ENCODE measurements around the gene CRAT. TPM values are rescaled to one million over a fixed set of nuclear protein-coding genes. Genes with fewer than 3 reads are reported as not detected.
A peak's percentile ranks its signal among the peaks of the same experiment; 100 is the strongest.

Gene CRAT
- total and polyA plus RNA-seq, 8 donors = 16.8 to 33.2 (median 25.7) TPM

DNA sequence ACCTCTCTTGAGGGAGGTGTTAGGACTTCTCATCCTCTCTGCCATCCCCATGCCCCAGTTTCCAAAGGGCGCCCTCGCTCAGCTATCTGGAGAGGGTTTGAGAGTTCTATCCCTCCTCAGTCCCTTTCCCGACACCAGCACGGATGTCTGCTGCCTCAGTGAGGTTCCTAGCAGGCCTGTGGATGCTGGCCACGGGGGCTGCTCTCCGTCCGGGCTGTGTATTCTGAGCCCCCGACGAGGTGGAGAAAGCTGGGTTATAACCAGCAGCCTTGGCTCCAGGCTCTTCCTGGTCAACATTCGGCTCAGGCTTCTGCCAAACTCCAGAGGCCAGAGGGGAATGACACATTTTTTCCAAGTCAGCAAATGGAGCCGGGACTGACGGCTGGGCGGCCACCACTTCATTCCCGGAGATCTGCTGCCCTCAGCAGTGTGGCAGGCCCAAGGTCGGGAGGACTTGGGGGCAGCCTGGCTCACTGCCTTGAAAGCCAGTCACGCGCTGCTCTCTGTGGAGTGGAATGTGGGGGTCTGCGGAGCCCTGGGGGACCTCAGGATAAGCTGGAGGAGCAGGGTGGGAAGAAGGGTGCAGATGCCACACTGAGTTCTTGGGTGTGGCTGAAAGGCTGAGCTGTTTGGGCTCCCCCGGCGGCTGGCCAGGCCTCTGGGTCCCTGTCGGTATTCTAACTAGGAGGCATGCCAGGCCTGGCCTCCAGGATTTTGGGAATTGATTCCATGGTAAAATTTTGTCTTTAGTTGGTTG lies 28.1 kb upstream of the CRAT start:
- H3K4me3 ChIP-seq = peak overlapping the region in 1 of 2 donors; percentile 50

DNA sequence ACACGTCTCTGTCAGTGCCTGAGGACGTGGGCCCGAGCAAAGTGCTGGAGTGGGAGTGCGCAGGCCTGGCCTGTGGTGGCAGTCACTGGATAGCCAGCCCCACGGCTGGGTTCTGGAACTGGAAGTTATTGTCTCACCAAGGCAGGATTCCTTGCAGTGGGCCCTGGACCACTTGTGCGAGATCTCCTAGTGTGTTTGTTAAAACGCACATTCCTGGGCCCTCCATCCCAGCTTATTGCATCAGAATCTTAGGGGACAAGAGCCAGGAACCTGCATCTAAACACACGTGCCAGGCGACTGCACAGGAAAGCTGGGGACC lies 27.5 kb upstream of the CRAT start:
- no peak overlapping the region for H3K4me3 ChIP-seq
- peaks cover 46 to 59% of the 10 kb centered on the region in 2 donors for H3K4me1 ChIP-seq
- no peak for TF ChIP-seq CTCF (IDR thresholded peaks at IDR 0.05)
- DNase-seq = no peak
- no peak for ATAC-seq
- peaks cover 0 to 62% of the 10 kb centered on the region in 2 donors for H3K36me3 ChIP-seq
- H3K27ac ChIP-seq = peak overlapping the region; percentile 99 to 100
- no peaks in the 10 kb centered on the region for H3K27me3 ChIP-seq
- intact Hi-C loops (cut with DNase I) = loop anchor here in 1 of 2 donors (5.0 kb wide), 1 partner anchor 474 kb away; no protein-coding TSS in a partner anchor
- H3K9me3 ChIP-seq = no peaks in the 10 kb centered on the region

More for the DNA sequence above, 28.1 kb upstream of the CRAT start:
- Histone ChIP-seq H3K9me3 (no peaks in the 10 kb centered on the region), H3K4me1 (peaks cover 52 to 64% of the 10 kb centered on the region in 2 donors), H3K36me3 (peaks cover 0 to 62% of the 10 kb centered on the region in 2 donors), H3K27ac (peak overlapping the region; percentile 99 to 100), H3K27me3 (no peaks in the 10 kb centered on the region)
- intact Hi-C loops (cut with DNase I) = loop anchor here in 1 of 2 donors (5.0 kb wide), 1 partner anchor 474 kb away; no protein-coding TSS in a partner anchor
- TF ChIP-seq CTCF (IDR thresholded peaks at IDR 0.05) = no peak
- ATAC-seq (no peak), DNase-seq (peak in 2 of 4 donors; percentile 45 to 59)

GRCh38 chr9:129137292-129138143 lies 26.9 kb upstream of the CRAT start:
- intact Hi-C loops (cut with DNase I) = loop anchor here in 1 of 2 donors (5.0 kb wide), 1 partner anchor 475 kb away; no protein-coding TSS in a partner anchor
- peak overlapping the region; percentile 99 to 100 for H3K27ac ChIP-seq
- H3K27me3 ChIP-seq = no peaks in the 10 kb centered on the region
- no peaks in the 10 kb centered on the region for H3K9me3 ChIP-seq
- DNase-seq (no peak), ATAC-seq (no peak)
- no peak overlapping the region for H3K4me3 ChIP-seq
- TF ChIP-seq CTCF (IDR thresholded peaks at IDR 0.05) = no peak
- H3K36me3 ChIP-seq = peaks cover 0 to 62% of the 10 kb centered on the region in 2 donors
- H3K4me1 ChIP-seq = peaks cover 40 to 53% of the 10 kb centered on the region in 2 donors

DNA sequence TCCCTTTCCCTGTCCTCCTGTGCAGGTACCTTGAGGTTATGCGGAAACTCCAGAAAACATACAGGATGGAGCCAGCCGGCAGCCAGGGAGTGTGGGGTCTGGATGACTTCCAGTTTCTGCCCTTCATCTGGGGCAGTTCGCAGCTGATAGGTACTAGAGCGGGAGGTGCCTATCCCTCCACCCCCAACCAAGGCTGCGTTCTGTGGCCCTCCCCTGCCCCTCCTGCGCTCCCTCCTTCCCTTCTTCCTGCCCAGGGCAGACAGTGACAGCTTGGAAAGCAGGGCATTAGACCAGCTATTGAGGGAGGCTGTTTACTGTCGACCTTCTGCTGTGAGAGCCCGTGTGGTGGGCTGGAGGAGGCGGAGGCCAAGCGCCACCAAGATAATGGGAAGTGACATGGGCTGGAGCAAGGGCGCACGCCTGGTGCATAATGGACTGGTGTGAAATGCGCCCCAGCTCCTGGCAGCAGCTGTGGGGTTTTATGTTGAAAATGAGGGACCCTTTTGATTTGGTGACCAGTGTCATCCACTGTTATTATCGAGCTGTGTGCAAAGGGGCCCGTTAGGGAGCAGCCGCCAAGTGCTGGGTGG lies 25.9 kb upstream of the CRAT start:
- H3K36me3 ChIP-seq = peaks cover 0 to 66% of the 10 kb centered on the region in 2 donors
- no peaks in the 10 kb centered on the region for H3K9me3 ChIP-seq
- intact Hi-C loops (cut with DNase I) = loop anchor here in 1 of 2 donors (5.0 kb wide), 1 partner anchor 476 kb away; no protein-coding TSS in a partner anchor
- DNase-seq (peak in 1 of 4 donors; percentile 51), ATAC-seq (no peak)
- no peak overlapping the region for H3K27ac ChIP-seq
- H3K27me3 ChIP-seq = no peaks in the 10 kb centered on the region
- no peak for TF ChIP-seq CTCF (IDR thresholded peaks at IDR 0.05)
- no peak overlapping the region for H3K4me3 ChIP-seq
- H3K4me1 ChIP-seq = peaks cover 30 to 49% of the 10 kb centered on the region in 2 donors
